HCT116 (cell line): ENCODE results near the gene REG3G.

Experiments
- REST ChIP-seq: IDR thresholded peaks from 2 replicates; pipeline ENCODE4 v1.6.1; 2012; ENCODE audit warnings: low read depth
- SP1 ChIP-seq: IDR thresholded peaks from 2 replicates; pipeline ENCODE4 v1.6.1; 2012; ENCODE audit warnings: low read depth
- TF ChIP-seq, protein P1 (sequence below), 3 experiments: fragments of 200-600 bp in 1 of 3; sonication (generic) in 1 of 3; IDR thresholded peaks in 2 of 3; conservative IDR thresholded peaks in 1 of 3; 2 replicates each; pipeline ENCODE4 v1.5.1; 2012 to 2017; ENCODE audit warnings: low read depth in 2 of 3, low read length in 2 of 3, antibody characterized with exemption in 1 of 3, borderline replicate concordance in 1 of 3, control low read depth in 1 of 3, mild to moderate bottlenecking in 1 of 3, mixed read lengths in 1 of 3, mixed run types in 1 of 3, moderate library complexity in 1 of 3; ENCODE audit not compliant: insufficient read depth in 1 of 3
- TF ChIP-seq, protein P2 (sequence below): IDR thresholded peaks from 2 replicates; pipeline ENCODE4 v1.6.1; 2012

GRCh38 chr2:78984386-78984785 lies 41.1 kb upstream of the REG3G start:
- TF ChIP-seq, protein P1, sequence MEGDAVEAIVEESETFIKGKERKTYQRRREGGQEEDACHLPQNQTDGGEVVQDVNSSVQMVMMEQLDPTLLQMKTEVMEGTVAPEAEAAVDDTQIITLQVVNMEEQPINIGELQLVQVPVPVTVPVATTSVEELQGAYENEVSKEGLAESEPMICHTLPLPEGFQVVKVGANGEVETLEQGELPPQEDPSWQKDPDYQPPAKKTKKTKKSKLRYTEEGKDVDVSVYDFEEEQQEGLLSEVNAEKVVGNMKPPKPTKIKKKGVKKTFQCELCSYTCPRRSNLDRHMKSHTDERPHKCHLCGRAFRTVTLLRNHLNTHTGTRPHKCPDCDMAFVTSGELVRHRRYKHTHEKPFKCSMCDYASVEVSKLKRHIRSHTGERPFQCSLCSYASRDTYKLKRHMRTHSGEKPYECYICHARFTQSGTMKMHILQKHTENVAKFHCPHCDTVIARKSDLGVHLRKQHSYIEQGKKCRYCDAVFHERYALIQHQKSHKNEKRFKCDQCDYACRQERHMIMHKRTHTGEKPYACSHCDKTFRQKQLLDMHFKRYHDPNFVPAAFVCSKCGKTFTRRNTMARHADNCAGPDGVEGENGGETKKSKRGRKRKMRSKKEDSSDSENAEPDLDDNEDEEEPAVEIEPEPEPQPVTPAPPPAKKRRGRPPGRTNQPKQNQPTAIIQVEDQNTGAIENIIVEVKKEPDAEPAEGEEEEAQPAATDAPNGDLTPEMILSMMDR (IDR thresholded peaks at IDR 0.05 in 2 of 3, conservative IDR thresholded peaks at IDR 0.05 in 1 of 3; ENCODE audit: borderline replicate concordance in 1 of 3, insufficient read depth in 1 of 3, low read depth in 2 of 3, low read length in 2 of 3): no peak
- TF ChIP-seq REST (no peak), SP1 (no peak)
- TF ChIP-seq, protein P2, sequence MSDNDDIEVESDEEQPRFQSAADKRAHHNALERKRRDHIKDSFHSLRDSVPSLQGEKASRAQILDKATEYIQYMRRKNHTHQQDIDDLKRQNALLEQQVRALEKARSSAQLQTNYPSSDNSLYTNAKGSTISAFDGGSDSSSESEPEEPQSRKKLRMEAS: no peak
